PC-9 (cell line): ENCODE results near the gene TRUB2.

Experiments used
- EZH2 ChIP-seq: fragments of 200-600 bp; sonication (generic); IDR thresholded peaks from 2 replicates; pipeline ENCODE4 v1.8.0; 2017; ENCODE audit warnings: antibody characterized with exemption, low read depth
- TF ChIP-seq, protein P1 (sequence below): fragments of 200-600 bp; sonication (generic); conservative IDR thresholded peaks from 2 replicates; pipeline ENCODE4 v1.6.1; 2017; ENCODE audit warnings: mixed run types, antibody characterized with exemption, mild to moderate bottlenecking, moderate library complexity

DNA sequence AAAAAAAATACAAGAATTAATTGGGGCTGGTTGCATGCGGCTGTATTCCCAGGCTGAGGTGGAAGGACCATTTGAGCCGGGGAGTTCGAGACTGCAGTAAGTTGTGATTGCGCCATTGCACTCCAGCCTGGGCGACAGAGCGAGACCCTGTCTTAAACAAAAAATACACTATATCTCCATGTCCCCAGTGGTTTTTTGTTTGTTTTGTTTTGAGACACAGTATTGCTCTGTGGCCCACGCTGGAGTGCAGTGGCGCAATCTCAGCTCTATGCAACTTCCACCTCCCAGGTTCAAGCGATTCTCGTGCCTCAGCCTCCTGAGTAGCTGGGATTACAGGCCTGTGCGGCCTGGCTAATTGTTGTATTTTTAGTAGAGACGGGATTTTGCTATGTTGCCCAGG is 1.5 kb upstream of the TRUB2 start:
- TF ChIP-seq, protein P1, sequence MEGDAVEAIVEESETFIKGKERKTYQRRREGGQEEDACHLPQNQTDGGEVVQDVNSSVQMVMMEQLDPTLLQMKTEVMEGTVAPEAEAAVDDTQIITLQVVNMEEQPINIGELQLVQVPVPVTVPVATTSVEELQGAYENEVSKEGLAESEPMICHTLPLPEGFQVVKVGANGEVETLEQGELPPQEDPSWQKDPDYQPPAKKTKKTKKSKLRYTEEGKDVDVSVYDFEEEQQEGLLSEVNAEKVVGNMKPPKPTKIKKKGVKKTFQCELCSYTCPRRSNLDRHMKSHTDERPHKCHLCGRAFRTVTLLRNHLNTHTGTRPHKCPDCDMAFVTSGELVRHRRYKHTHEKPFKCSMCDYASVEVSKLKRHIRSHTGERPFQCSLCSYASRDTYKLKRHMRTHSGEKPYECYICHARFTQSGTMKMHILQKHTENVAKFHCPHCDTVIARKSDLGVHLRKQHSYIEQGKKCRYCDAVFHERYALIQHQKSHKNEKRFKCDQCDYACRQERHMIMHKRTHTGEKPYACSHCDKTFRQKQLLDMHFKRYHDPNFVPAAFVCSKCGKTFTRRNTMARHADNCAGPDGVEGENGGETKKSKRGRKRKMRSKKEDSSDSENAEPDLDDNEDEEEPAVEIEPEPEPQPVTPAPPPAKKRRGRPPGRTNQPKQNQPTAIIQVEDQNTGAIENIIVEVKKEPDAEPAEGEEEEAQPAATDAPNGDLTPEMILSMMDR: no peak
- no peak for TF ChIP-seq EZH2
